ENCODE results near the gene MAPKAPK3.

MAPKAPK3 gene

GRCh38 chr3:50630877-50631276 is 13.9 kb downstream of the MAPKAPK3 start:
- DNase-seq (ENCODE audit: low spot score), result no peak
- in situ Hi-C loops (cut with MboI; ENCODE audit: low sequenced_read_pairs, unreplicated experiment), result no loop called here
- TF ChIP-seq CTCF (IDR thresholded peaks at IDR 0.05; ENCODE audit: borderline replicate concordance, control extremely low read depth, extremely low read depth, insufficient read depth, missing control alignments), result no peak

GRCh38 chr3:50632450-50632849 is 15.5 kb downstream of the MAPKAPK3 start:
- DNase-seq (ENCODE audit: low spot score), result no peak
- in situ Hi-C loops (cut with MboI; ENCODE audit: low sequenced_read_pairs, unreplicated experiment), result no loop called here
- TF ChIP-seq CTCF (IDR thresholded peaks at IDR 0.05; ENCODE audit: borderline replicate concordance, control extremely low read depth, extremely low read depth, insufficient read depth, missing control alignments), result no peak

- in situ Hi-C loops (cut with MboI; ENCODE audit: low sequenced_read_pairs, unreplicated experiment), result no loop called here
- TF ChIP-seq CTCF (IDR thresholded peaks at IDR 0.05; ENCODE audit: borderline replicate concordance, control extremely low read depth, extremely low read depth, insufficient read depth, missing control alignments), result no peak
- DNase-seq (ENCODE audit: low spot score), result no peak
Measured at GRCh38 chr3:50633230-50633790, 16.4 kb downstream of the MAPKAPK3 start.

- no peak for DNase-seq (ENCODE audit: low spot score)
- TF ChIP-seq CTCF (IDR thresholded peaks at IDR 0.05; ENCODE audit: borderline replicate concordance, control extremely low read depth, extremely low read depth, insufficient read depth, missing control alignments), result no peak
- in situ Hi-C loops (cut with MboI; ENCODE audit: low sequenced_read_pairs, unreplicated experiment), result no loop called here
Measured at GRCh38 chr3:50635066-50635465, 18.1 kb downstream of the MAPKAPK3 start.

GRCh38 chr3:50637011-50637410 is 20.1 kb downstream of the MAPKAPK3 start:
- in situ Hi-C loops (cut with MboI; ENCODE audit: low sequenced_read_pairs, unreplicated experiment), result no loop called here
- DNase-seq (ENCODE audit: low spot score), result no peak
- no peak for TF ChIP-seq CTCF (IDR thresholded peaks at IDR 0.05; ENCODE audit: borderline replicate concordance, control extremely low read depth, extremely low read depth, insufficient read depth, missing control alignments)

GRCh38 chr3:50637945-50638344 is 21.0 kb downstream of the MAPKAPK3 start:
- in situ Hi-C loops (cut with MboI; ENCODE audit: low sequenced_read_pairs, unreplicated experiment), result no loop called here
- no peak for TF ChIP-seq CTCF (IDR thresholded peaks at IDR 0.05; ENCODE audit: borderline replicate concordance, control extremely low read depth, extremely low read depth, insufficient read depth, missing control alignments)
- no peak for DNase-seq (ENCODE audit: low spot score)
